ENCODE results near the gene LPP. TPM values are rescaled to one million over a fixed set of nuclear protein-coding genes. Genes with fewer than 3 reads are reported as not detected.

LPP gene
- total and polyA plus RNA-seq, 2 donors from 2014 or later = 6.7 to 233 TPM

DNA sequence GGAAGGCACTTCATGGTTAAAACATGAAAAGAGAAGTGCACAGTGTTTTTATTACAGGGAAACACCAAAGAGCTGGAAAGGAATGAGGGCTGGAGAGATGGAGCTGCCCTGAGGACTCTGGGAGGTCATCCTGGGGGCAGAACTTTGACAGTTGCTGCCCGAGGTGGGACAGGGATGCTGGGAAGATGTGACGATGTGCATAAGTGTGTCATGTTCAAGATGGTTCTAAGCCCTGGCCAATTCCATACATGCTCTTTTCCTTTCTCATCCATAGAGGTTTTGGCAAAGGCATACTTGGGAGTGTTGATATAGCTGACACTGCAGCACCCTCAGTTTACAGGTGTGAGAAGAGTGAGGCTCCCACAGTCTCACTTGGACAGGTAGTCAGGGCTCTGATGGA, 23.8 kb downstream of the LPP start:
- H3K9me3 ChIP-seq (ENCODE audit: control insufficient read depth in 2 of 3, insufficient read depth in 1 of 3, low read length in 3 of 3) = no peaks in the 10 kb centered on the region
- TF ChIP-seq, protein P1, sequence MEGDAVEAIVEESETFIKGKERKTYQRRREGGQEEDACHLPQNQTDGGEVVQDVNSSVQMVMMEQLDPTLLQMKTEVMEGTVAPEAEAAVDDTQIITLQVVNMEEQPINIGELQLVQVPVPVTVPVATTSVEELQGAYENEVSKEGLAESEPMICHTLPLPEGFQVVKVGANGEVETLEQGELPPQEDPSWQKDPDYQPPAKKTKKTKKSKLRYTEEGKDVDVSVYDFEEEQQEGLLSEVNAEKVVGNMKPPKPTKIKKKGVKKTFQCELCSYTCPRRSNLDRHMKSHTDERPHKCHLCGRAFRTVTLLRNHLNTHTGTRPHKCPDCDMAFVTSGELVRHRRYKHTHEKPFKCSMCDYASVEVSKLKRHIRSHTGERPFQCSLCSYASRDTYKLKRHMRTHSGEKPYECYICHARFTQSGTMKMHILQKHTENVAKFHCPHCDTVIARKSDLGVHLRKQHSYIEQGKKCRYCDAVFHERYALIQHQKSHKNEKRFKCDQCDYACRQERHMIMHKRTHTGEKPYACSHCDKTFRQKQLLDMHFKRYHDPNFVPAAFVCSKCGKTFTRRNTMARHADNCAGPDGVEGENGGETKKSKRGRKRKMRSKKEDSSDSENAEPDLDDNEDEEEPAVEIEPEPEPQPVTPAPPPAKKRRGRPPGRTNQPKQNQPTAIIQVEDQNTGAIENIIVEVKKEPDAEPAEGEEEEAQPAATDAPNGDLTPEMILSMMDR (IDR thresholded peaks at IDR 0.05; ENCODE audit: borderline replicate concordance, extremely low read depth, insufficient read depth) = no peak
- peaks cover 0 to 34% (median 7%) of the 10 kb centered on the region in 3 donors for H3K4me1 ChIP-seq (ENCODE audit: control insufficient read depth in 2 of 3, insufficient read depth in 2 of 3, low read depth in 1 of 3, low read length in 3 of 3)
- H3K27ac ChIP-seq (ENCODE audit: low read depth in 2 of 2, low read length in 2 of 2) = no peak overlapping the region
- intact Hi-C loops (cut with DNase I) = no loop called here
- no peak overlapping the region for H3K4me3 ChIP-seq (ENCODE audit: low read length in 3 of 3)
- H3K36me3 ChIP-seq (ENCODE audit: control insufficient read depth in 2 of 3, insufficient read depth in 3 of 3, low read length in 3 of 3) = peaks cover 0 to 2% (median 0%) of the 10 kb centered on the region in 3 donors
- H3K27me3 ChIP-seq (ENCODE audit: control insufficient read depth, insufficient read depth, low read length) = no peaks in the 10 kb centered on the region
- no peak for FAIRE-seq
- H3K9ac ChIP-seq (ENCODE audit: low read length in 3 of 3) = no peak overlapping the region
- no peak for DNase-seq

DNA sequence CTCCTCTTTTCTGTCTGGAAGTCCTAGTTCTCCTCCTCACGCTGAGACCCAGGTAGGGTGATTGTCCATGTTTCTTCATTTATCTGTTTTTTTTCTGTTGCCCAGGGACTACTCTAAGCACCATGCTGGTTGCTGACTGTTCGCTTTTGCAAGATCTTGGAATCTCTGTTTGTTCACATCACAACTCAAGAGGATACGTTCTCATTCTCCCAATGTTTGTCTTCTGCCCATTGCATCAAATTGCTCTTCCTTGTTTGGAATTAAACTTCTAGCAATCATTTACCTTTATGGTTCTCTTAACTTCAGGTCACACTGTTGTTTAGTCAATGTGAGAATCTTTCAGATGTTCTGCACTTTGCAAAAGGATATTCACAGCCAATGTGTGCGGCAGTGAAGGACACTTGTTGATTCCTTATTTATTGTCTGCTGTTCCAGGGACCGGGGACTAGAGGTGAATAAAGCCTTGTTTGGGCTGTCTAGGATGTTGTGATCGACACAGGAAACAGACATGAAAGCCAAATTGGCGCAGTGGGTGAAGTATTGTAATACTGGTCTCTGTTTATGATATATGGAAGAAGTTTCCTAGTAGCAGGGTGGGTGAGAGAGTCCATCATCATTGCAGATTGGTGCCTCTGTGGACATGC, 24.5 kb downstream of the LPP start:
- H3K4me1 ChIP-seq (ENCODE audit: control insufficient read depth in 2 of 3, insufficient read depth in 2 of 3, low read depth in 1 of 3, low read length in 3 of 3) = peaks cover 0 to 34% (median 7%) of the 10 kb centered on the region in 3 donors
- peaks cover 0 to 2% (median 0%) of the 10 kb centered on the region in 3 donors for H3K36me3 ChIP-seq (ENCODE audit: control insufficient read depth in 2 of 3, insufficient read depth in 3 of 3, low read length in 3 of 3)
- no peak overlapping the region for H3K4me3 ChIP-seq (ENCODE audit: low read length in 3 of 3)
- H3K27ac ChIP-seq (ENCODE audit: low read depth in 2 of 2, low read length in 2 of 2) = peak overlapping the region; percentile 23 to 42
- no peaks in the 10 kb centered on the region for H3K27me3 ChIP-seq (ENCODE audit: control insufficient read depth, insufficient read depth, low read length)
- no peaks in the 10 kb centered on the region for H3K9me3 ChIP-seq (ENCODE audit: control insufficient read depth in 2 of 3, insufficient read depth in 1 of 3, low read length in 3 of 3)
- no peak overlapping the region for H3K9ac ChIP-seq (ENCODE audit: low read length in 3 of 3)
- TF ChIP-seq, protein P1 (IDR thresholded peaks at IDR 0.05; ENCODE audit: borderline replicate concordance, extremely low read depth, insufficient read depth) = no peak
- intact Hi-C loops (cut with DNase I) = no loop called here
- no peak for FAIRE-seq
- no peak for DNase-seq

DNA sequence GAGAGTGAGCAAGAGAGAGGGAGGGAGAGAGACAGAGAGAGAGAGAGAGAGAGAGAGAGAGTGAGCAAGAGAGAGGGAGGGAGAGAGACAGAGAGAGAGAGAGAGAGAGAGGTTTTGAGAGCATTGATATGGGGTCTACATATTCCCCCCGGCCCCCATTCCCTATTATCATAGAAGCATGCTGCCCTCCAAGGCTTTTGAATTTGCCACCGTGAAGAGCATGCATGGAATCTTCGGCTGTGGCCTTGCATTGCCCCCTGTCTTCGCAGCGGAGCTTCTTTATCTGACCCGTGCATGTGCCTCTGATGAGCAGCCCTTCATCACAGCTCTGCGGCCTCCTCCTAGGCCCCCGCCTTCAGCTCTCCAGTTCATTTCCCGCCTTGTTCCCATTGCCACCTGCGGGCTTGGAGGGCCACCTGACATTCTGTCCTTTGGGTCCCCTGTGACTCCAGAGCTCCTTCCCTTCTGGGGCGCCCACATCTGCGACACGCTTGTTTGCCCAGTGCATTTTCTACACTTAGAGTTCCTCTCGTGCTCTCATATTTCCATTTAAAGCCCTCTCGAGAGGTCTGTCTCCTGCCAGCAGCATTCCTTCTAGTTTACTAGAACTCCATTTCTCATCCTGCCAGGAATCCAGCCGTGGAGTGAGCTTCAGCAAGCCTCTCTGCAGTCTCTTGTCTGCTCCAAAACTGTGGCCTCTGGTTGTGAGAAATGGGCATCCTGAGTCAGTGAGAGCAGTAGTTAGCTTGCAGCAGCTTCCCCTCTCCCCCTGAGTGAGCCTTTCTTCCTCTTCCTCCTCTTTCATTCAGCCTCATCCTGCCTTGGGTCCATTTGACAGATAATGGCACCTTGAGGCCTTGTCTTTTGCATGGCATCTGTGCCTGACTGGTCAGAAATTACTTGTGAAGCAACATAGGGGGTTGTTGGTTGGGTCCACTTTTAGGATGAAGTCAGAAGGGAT, 25.3 kb downstream of the LPP start:
- no peaks in the 10 kb centered on the region for H3K27me3 ChIP-seq (ENCODE audit: control insufficient read depth, insufficient read depth, low read length)
- H3K9me3 ChIP-seq (ENCODE audit: control insufficient read depth in 2 of 3, insufficient read depth in 1 of 3, low read length in 3 of 3) = no peaks in the 10 kb centered on the region
- no peak for FAIRE-seq
- TF ChIP-seq, protein P1 (IDR thresholded peaks at IDR 0.05; ENCODE audit: borderline replicate concordance, extremely low read depth, insufficient read depth) = no peak
- H3K9ac ChIP-seq (ENCODE audit: low read length in 3 of 3) = no peak overlapping the region
- no peak overlapping the region for H3K4me3 ChIP-seq (ENCODE audit: low read length in 3 of 3)
- peak in 4 of 5 donors; percentile 45 to 64 (median 54) for DNase-seq
- H3K36me3 ChIP-seq (ENCODE audit: control insufficient read depth in 2 of 3, insufficient read depth in 3 of 3, low read length in 3 of 3) = peaks cover 0 to 2% (median 0%) of the 10 kb centered on the region in 3 donors
- H3K27ac ChIP-seq (ENCODE audit: low read depth in 2 of 2, low read length in 2 of 2) = no peak overlapping the region
- intact Hi-C loops (cut with DNase I) = no loop called here
- peaks cover 0 to 34% (median 9%) of the 10 kb centered on the region in 3 donors for H3K4me1 ChIP-seq (ENCODE audit: control insufficient read depth in 2 of 3, insufficient read depth in 2 of 3, low read depth in 1 of 3, low read length in 3 of 3)

All from kidney (tissue), 14 donors.